Tibial artery (tissue), 4 donors: ENCODE data around the gene MFSD11.

Experiments
- DNase-seq, 2 donors: peaks; one replicate each; pipeline ENCODE4 v3.0.0-alpha.2; 2019
- H3K27ac ChIP-seq, 2 donors: fragments of 200-600 bp; sonication (generic) in 1 of 2; 1 replicate in 1 of 2; 2 replicates in 1 of 2; pipeline ENCODE4 v1.5.1; 2018 to 2019; ENCODE audit warnings: mild to moderate bottlenecking in 1 of 2
- H3K27me3 ChIP-seq, 2 donors: fragments of 200-600 bp; sonication (generic) in 1 of 2; one replicate each; pipeline versions ENCODE4 v1.5.1 to v1.6.0; 2016 to 2019
- H3K36me3 ChIP-seq, 3 donors: fragments of 200-600 bp; sonication (generic) in 2 of 3; one replicate each; pipeline ENCODE4 v1.5.1; 2016 to 2019; ENCODE audit warnings: mild to moderate bottlenecking in 2 of 3
- H3K4me1 ChIP-seq, 4 donors: fragments of 200-600 bp; sonication (generic) in 2 of 4; 1 replicate in 3 of 4; 2 replicates in 1 of 4; pipeline ENCODE4 v1.5.1; 2016 to 2019
- H3K4me3 ChIP-seq, 2 donors: fragments of 200-600 bp; sonication (generic) in 1 of 2; 1 replicate in 1 of 2; 2 replicates in 1 of 2; pipeline ENCODE4 v1.5.1; 2018 to 2019; ENCODE audit warnings: mild to moderate bottlenecking in 2 of 2
- H3K9me3 ChIP-seq, 3 donors: fragments of 200-600 bp; sonication (generic) in 1 of 3; one replicate each; pipeline ENCODE4 v1.5.1; 2016 to 2019
- CTCF ChIP-seq, 2 experiments: fragments of 200-600 bp in 1 of 2; fragments of 450-650 bp in 1 of 2; IDR thresholded peaks; one replicate each; pipeline ENCODE4 v1.5.1; 2017 to 2019; ENCODE audit warnings: antibody characterized with exemption in 2 of 2, mild to moderate bottlenecking in 1 of 2, moderate library complexity in 1 of 2
- intact Hi-C: fragments of 100-400 bp; cut with DNase I; formaldehyde crosslinking; loops from one replicate; pipeline ENCODE4 v1.15.0; 2023; ENCODE audit warnings: low total_unique reads

MFSD11 gene

GRCh38 chr17:76716839-76717215 lies 21.1 kb upstream of the MFSD11 start:
- Histone ChIP-seq H3K27ac (peak overlapping the region; percentile 48), H3K9me3 (no peaks in the 10 kb centered on the region), H3K4me3 (no peak overlapping the region), H3K36me3 (peaks cover 56 to 90% (median 85%) of the 10 kb centered on the region in 3 donors), H3K27me3 (no peaks in the 10 kb centered on the region), H3K4me1 (peaks cover 0 to 29% (median 8%) of the 10 kb centered on the region in 4 donors)
- peak in 1 of 2 donors; percentile 39 for DNase-seq
- TF ChIP-seq CTCF (IDR thresholded peaks at IDR 0.05): no peak
- intact Hi-C loops: loop anchor here (5.0 to 10.0 kb wide), 4 partner anchors 45 to 192 kb away; no protein-coding TSS in a partner anchor

GRCh38 chr17:76718516-76718915 lies 19.4 kb upstream of the MFSD11 start:
- no peak for TF ChIP-seq CTCF (IDR thresholded peaks at IDR 0.05)
- peaks cover 0 to 38% (median 14%) of the 10 kb centered on the region in 4 donors for H3K4me1 ChIP-seq
- DNase-seq: no peak
- H3K36me3 ChIP-seq: peaks cover 71 to 95% (median 91%) of the 10 kb centered on the region in 3 donors
- no peak overlapping the region for H3K27ac ChIP-seq
- intact Hi-C loops: loop anchor here (5.0 to 10.0 kb wide), 4 partner anchors 46 to 194 kb away; no protein-coding TSS in a partner anchor
- no peaks in the 10 kb centered on the region for H3K9me3 ChIP-seq
- no peaks in the 10 kb centered on the region for H3K27me3 ChIP-seq
- H3K4me3 ChIP-seq: no peak overlapping the region

GRCh38 chr17:76720211-76720610 lies 17.7 kb upstream of the MFSD11 start:
- intact Hi-C loops: no loop called here
- Histone ChIP-seq H3K9me3 (no peaks in the 10 kb centered on the region), H3K27ac (no peak overlapping the region), H3K36me3 (peaks cover 85 to 96% (median 96%) of the 10 kb centered on the region in 3 donors), H3K27me3 (no peaks in the 10 kb centered on the region), H3K4me3 (no peak overlapping the region), H3K4me1 (peaks cover 0 to 51% (median 28%) of the 10 kb centered on the region in 4 donors)
- no peak for TF ChIP-seq CTCF (IDR thresholded peaks at IDR 0.05)
- DNase-seq: peak in 1 of 2 donors; percentile 51

GRCh38 chr17:76720941-76721340 lies 17.0 kb upstream of the MFSD11 start:
- intact Hi-C loops: no loop called here
- H3K36me3 ChIP-seq: peaks cover 85 to 89% (median 89%) of the 10 kb centered on the region in 3 donors
- H3K4me1 ChIP-seq: peaks cover 0 to 47% (median 28%) of the 10 kb centered on the region in 4 donors

GRCh38 chr17:76721463-76721862 lies 16.5 kb upstream of the MFSD11 start:
- no peak for DNase-seq
- Histone ChIP-seq H3K27me3 (no peaks in the 10 kb centered on the region), H3K36me3 (peaks cover 80 to 84% (median 84%) of the 10 kb centered on the region in 3 donors), H3K27ac (no peak overlapping the region), H3K4me3 (no peak overlapping the region), H3K4me1 (peaks cover 0 to 42% (median 28%) of the 10 kb centered on the region in 4 donors), H3K9me3 (no peaks in the 10 kb centered on the region)
- intact Hi-C loops: no loop called here
- TF ChIP-seq CTCF (IDR thresholded peaks at IDR 0.05): no peak

More at GRCh38 chr17:76720941-76721340, 17.0 kb upstream of the MFSD11 start:
- TF ChIP-seq CTCF (IDR thresholded peaks at IDR 0.05): no peak
- Histone ChIP-seq H3K27ac (no peak overlapping the region), H3K27me3 (no peaks in the 10 kb centered on the region), H3K4me3 (no peak overlapping the region), H3K9me3 (no peaks in the 10 kb centered on the region)
- DNase-seq: no peak
